ENCODE measurements around the gene STMN1. TPM values are rescaled to one million over a fixed set of nuclear protein-coding genes. Genes with fewer than 3 reads are reported as not detected.

STMN1 gene
- total RNA-seq, 1 experiment from 2014 or later = 206 TPM

DNA sequence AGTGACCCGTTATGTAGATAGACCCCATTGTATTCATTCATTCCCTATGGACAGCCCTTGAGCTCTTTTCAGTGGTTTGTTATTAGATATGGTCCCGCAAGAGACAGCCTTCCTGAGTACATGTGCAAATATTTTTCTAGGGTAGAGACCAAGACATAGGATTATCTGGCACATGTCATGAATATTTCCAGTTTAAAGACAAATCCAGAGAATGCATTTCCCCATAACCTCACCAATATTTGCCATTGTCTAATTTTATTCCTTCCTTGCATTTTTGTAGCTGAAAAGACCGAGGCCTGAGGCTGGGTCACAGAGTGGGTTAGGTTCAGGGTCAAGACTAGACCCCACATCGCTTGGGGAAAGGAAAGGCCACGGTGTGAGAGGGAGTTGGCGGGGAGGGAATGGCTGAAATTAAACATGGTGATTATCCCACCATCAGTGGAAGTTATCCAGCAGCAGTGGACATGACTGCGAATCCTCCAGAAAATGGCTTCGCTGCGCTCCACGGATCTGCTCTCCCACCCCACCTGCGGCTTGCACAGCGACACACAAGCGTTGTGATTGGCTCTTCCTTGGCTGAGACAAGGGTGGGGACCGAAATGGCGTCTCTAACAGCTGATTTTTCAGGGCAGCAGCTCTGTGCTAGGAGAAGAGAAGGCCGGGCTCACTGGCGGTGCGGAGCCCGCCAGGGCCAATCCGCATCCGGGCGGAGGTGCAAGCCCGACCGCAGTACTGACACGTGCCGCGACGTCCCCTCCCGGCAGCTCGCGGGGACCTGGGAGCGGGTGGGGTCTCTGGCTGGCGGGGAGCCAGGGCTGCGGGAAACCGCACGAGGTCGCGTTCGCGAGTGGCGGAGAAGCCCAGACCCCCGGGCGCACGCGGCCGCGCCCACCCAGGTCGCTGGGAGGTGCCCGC is 16.1 kb upstream of the STMN1 start:
- ChIA-PET POLR2A (ENCODE audit: unreplicated experiment) (no interaction called here), CTCF (interaction anchor here (0.5 to 0.6 kb wide), 2 partner anchors 75 to 248 kb away, joined by 3 to 4 read pairs; partner anchors contain the start of gene ZNF593)
- Histone ChIP-seq H3K27me3 (ENCODE audit: low read length) (no peaks in the 10 kb centered on the region), H3F3A (ENCODE audit: low read length, unreplicated experiment) (no peaks in the 10 kb centered on the region), H3K9me2 (replicated peaks; ENCODE audit: low read length) (no peaks in the 10 kb centered on the region), H3K79me2 (ENCODE audit: low read length) (no peaks in the 10 kb centered on the region), H2AFZ (ENCODE audit: low read length) (peak overlapping the region; percentile 97), H3K4me3 (ENCODE audit: low read length) (peak overlapping the region; percentile 68), H3K4me1 (ENCODE audit: insufficient read depth, low read length) (peaks cover 12% of the 10 kb centered on the region; the same call in 1 of the 2 replicates), H4K20me1 (ENCODE audit: low read length) (no peaks in the 10 kb centered on the region), H3K9me3 (ENCODE audit: low read length) (no peaks in the 10 kb centered on the region), H3K27ac (ENCODE audit: low read length) (no peak overlapping the region), H3K36me3 (ENCODE audit: low read depth, low read length) (no peaks in the 10 kb centered on the region), H3K4me2 (ENCODE audit: low read length) (peak overlapping the region; percentile 94), H3K9ac (ENCODE audit: low read length) (no peak overlapping the region)
- intact Hi-C loops (cut with micrococcal nuclease) = loop anchor here (2.0 kb wide), 1 partner anchor 74 kb away; no protein-coding TSS in a partner anchor
- ATAC-seq = no peak
- BruUV-seq (replicated peaks) = no TSS peak
- DNase-seq = no peak
- TF ChIP-seq, protein P1, sequence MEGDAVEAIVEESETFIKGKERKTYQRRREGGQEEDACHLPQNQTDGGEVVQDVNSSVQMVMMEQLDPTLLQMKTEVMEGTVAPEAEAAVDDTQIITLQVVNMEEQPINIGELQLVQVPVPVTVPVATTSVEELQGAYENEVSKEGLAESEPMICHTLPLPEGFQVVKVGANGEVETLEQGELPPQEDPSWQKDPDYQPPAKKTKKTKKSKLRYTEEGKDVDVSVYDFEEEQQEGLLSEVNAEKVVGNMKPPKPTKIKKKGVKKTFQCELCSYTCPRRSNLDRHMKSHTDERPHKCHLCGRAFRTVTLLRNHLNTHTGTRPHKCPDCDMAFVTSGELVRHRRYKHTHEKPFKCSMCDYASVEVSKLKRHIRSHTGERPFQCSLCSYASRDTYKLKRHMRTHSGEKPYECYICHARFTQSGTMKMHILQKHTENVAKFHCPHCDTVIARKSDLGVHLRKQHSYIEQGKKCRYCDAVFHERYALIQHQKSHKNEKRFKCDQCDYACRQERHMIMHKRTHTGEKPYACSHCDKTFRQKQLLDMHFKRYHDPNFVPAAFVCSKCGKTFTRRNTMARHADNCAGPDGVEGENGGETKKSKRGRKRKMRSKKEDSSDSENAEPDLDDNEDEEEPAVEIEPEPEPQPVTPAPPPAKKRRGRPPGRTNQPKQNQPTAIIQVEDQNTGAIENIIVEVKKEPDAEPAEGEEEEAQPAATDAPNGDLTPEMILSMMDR (conservative IDR thresholded peaks at IDR 0.05; ENCODE audit: low read depth, low read length) = no peak
- TF ChIP-seq EZH2 (IDR thresholded peaks at IDR 0.05; ENCODE audit: low read length, unreplicated experiment) (no peak), EZH2phosphoT487 (IDR thresholded peaks at IDR 0.05; ENCODE audit: borderline replicate concordance, low read length) (no peak)

DNA sequence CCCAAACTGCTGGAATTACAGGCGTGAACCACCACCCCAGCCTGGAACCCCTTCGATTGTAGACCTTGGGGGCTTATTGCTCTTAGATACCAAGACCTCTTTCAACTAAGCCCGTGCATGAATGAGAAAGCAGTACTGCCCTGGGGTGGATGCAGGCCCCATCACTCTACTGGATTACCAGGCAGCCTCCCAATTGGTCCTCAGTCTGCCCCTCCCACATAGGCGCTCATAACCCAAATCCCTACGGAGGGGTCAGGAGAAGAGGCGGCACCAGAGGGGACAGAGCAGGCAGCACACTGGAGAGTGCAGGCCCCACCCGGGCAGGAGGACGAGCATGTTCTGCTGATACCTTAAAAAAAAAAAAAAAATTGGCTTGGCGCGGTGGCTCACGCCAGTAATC is 12.4 kb upstream of the STMN1 start:
- intact Hi-C loops (cut with micrococcal nuclease) = no loop called here
- Histone ChIP-seq H2AFZ (ENCODE audit: low read length) (no peak overlapping the region), H3K9ac (ENCODE audit: low read length) (no peak overlapping the region), H3K9me3 (ENCODE audit: low read length) (no peaks in the 10 kb centered on the region), H3K27me3 (ENCODE audit: low read length) (no peaks in the 10 kb centered on the region), H4K20me1 (ENCODE audit: low read length) (no peaks in the 10 kb centered on the region), H3K4me2 (ENCODE audit: low read length) (no peak overlapping the region), H3K9me2 (replicated peaks; ENCODE audit: low read length) (no peaks in the 10 kb centered on the region), H3K4me3 (ENCODE audit: low read length) (no peak overlapping the region), H3K36me3 (ENCODE audit: low read depth, low read length) (no peaks in the 10 kb centered on the region), H3K27ac (ENCODE audit: low read length) (no peak overlapping the region), H3F3A (ENCODE audit: low read length, unreplicated experiment) (no peaks in the 10 kb centered on the region), H3K4me1 (ENCODE audit: insufficient read depth, low read length) (peaks cover 12% of the 10 kb centered on the region; the same call in 1 of the 2 replicates), H3K79me2 (ENCODE audit: low read length) (no peaks in the 10 kb centered on the region)
- POLR2A ChIA-PET (ENCODE audit: unreplicated experiment) = no interaction called here
- TF ChIP-seq, protein P1 (conservative IDR thresholded peaks at IDR 0.05; ENCODE audit: low read depth, low read length) = no peak
- no peak for TF ChIP-seq EZH2phosphoT487 (IDR thresholded peaks at IDR 0.05; ENCODE audit: borderline replicate concordance, low read length)
- TF ChIP-seq EZH2 (IDR thresholded peaks at IDR 0.05; ENCODE audit: low read length, unreplicated experiment) = no peak
- ATAC-seq = no peak
- no peak for DNase-seq
- no TSS peak for BruUV-seq (replicated peaks)
- CTCF ChIA-PET = no interaction called here

DNA sequence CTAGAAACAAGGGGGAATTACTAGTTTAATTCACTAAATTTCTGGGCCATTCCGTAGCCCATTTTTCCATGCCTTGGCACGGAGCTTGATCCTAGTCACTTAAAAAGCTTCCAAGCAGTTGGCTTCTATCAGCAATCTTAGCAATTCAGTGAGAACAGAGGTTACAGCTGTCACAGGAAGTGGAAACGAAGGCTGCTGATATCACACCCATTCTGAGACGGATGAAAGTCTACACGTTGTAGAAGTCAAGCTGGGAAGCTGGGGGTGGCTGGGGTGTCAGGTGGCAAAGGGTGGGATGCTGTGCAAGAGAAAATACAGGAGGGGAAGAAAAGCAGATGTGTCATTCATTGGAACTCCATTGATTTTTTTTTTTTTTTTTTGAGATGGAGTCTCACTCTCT is 11.8 kb upstream of the STMN1 start:
- ATAC-seq (no peak), DNase-seq (no peak)
- Histone ChIP-seq H3K9me3 (ENCODE audit: low read length) (no peaks in the 10 kb centered on the region), H3K4me2 (ENCODE audit: low read length) (no peak overlapping the region), H3F3A (ENCODE audit: low read length, unreplicated experiment) (no peaks in the 10 kb centered on the region), H2AFZ (ENCODE audit: low read length) (no peak overlapping the region), H3K27ac (ENCODE audit: low read length) (no peak overlapping the region), H3K4me3 (ENCODE audit: low read length) (no peak overlapping the region), H4K20me1 (ENCODE audit: low read length) (no peaks in the 10 kb centered on the region), H3K9me2 (replicated peaks; ENCODE audit: low read length) (no peaks in the 10 kb centered on the region), H3K4me1 (ENCODE audit: insufficient read depth, low read length) (peaks cover 7% of the 10 kb centered on the region; the same call in 1 of the 2 replicates), H3K9ac (ENCODE audit: low read length) (no peak overlapping the region), H3K27me3 (ENCODE audit: low read length) (no peaks in the 10 kb centered on the region), H3K36me3 (ENCODE audit: low read depth, low read length) (no peaks in the 10 kb centered on the region), H3K79me2 (ENCODE audit: low read length) (no peaks in the 10 kb centered on the region)
- BruUV-seq (replicated peaks) = no TSS peak
- POLR2A ChIA-PET (ENCODE audit: unreplicated experiment) = no interaction called here
- TF ChIP-seq, protein P1 (conservative IDR thresholded peaks at IDR 0.05; ENCODE audit: low read depth, low read length) = no peak
- TF ChIP-seq EZH2 (IDR thresholded peaks at IDR 0.05; ENCODE audit: low read length, unreplicated experiment) (no peak), EZH2phosphoT487 (IDR thresholded peaks at IDR 0.05; ENCODE audit: borderline replicate concordance, low read length) (no peak)
- CTCF ChIA-PET = no interaction called here
- intact Hi-C loops (cut with micrococcal nuclease) = no loop called here

Data from PC-3 (cell line).